Forelimb muscle (tissue), 1 donor: ENCODE measurements around the gene CCSER2. TPM values are rescaled to one million over a fixed set of nuclear protein-coding genes. Genes with fewer than 3 reads are reported as not detected.
"Not testable (repeated sequence)": the region's sequence is repeated elsewhere in the genome, so short reads cannot be mapped to it uniquely, and the experiment has no call there.

Experiments
- DNase-seq: peaks from one replicate; pipeline ENCODE4 v3.0.0-alpha.2; 2013; ENCODE audit warnings: low read depth
- polyA plus RNA-seq: library from polyadenylated mRNA; unstranded; fragments of 120-200 nt; gene quantifications from one replicate; pipeline ENCODE4 v1.2.1, GENCODE V29; 2013; ENCODE audit not compliant: insufficient read length

CCSER2 gene
- polyA plus RNA-seq, 1 donor, result 57.9 TPM

GRCh38 chr10:84440781-84441180 is 112.4 kb downstream of the CCSER2 start:
- no peak for DNase-seq

- DNase-seq, result no peak
Observed at GRCh38 chr10:84447701-84448400, 119.5 kb downstream of the CCSER2 start.

- not testable (repeated sequence) for DNase-seq
Observed at GRCh38 chr10:84449351-84449750, 121.0 kb downstream of the CCSER2 start.

- no peak for DNase-seq
Observed at GRCh38 chr10:84452003-84452402, 123.6 kb downstream of the CCSER2 start.

GRCh38 chr10:84453303-84453702 is 124.9 kb downstream of the CCSER2 start:
- no peak for DNase-seq

GRCh38 chr10:84456126-84456525 is 127.7 kb downstream of the CCSER2 start:
- DNase-seq, result no peak

GRCh38 chr10:84460520-84460919 is 132.1 kb downstream of the CCSER2 start:
- no peak for DNase-seq

GRCh38 chr10:84469470-84469869 is 141.1 kb downstream of the CCSER2 start:
- DNase-seq, result no peak

- no peak for DNase-seq
Observed at GRCh38 chr10:84473136-84473535, 144.7 kb downstream of the CCSER2 start.

GRCh38 chr10:84477398-84478128 is 149.2 kb downstream of the CCSER2 start:
- DNase-seq, result no peak

GRCh38 chr10:84478151-84478550 is 149.8 kb downstream of the CCSER2 start:
- DNase-seq, result no peak

GRCh38 chr10:84478679-84479078 is 150.3 kb downstream of the CCSER2 start:
- DNase-seq, result no peak

- DNase-seq, result no peak
Observed at GRCh38 chr10:84484541-84484940, 156.2 kb downstream of the CCSER2 start.

GRCh38 chr10:84493361-84493760 is 165.0 kb downstream of the CCSER2 start:
- DNase-seq, result no peak

GRCh38 chr10:84493951-84494848 is 165.8 kb downstream of the CCSER2 start:
- DNase-seq, result no peak

- DNase-seq, result no peak
Observed at GRCh38 chr10:84494849-84495180, 166.4 kb downstream of the CCSER2 start.

GRCh38 chr10:84497978-84498377 is 169.6 kb downstream of the CCSER2 start:
- no peak for DNase-seq

- not testable (repeated sequence) for DNase-seq
Observed at GRCh38 chr10:84499039-84499438, 170.7 kb downstream of the CCSER2 start.

GRCh38 chr10:84499846-84500245 is 171.5 kb downstream of the CCSER2 start:
- no peak for DNase-seq

GRCh38 chr10:84510121-84510520 is 181.7 kb downstream of the CCSER2 start:
- no peak for DNase-seq

GRCh38 chr10:84511106-84511505 is 182.7 kb downstream of the CCSER2 start:
- DNase-seq, result no peak

GRCh38 chr10:84511709-84512285 is 183.4 kb downstream of the CCSER2 start:
- no peak for DNase-seq
